Neural progenitor cell (in vitro differentiated cells): ENCODE measurements around the gene ZNF430.

Experiments used
- EZH2 ChIP-seq: fragments of 200-600 bp; sonication (generic); IDR thresholded peaks from 2 replicates; pipeline ENCODE4 v1.6.1; 2017; ENCODE audit warnings: antibody characterized with exemption, mild to moderate bottlenecking, moderate library complexity
- TF ChIP-seq, protein P1 (sequence below): fragments of 200-600 bp; sonication (generic); IDR thresholded peaks from 2 replicates; pipeline ENCODE4 v1.5.1; 2017; ENCODE audit warnings: antibody characterized with exemption, mild to moderate bottlenecking

- TF ChIP-seq, protein P1, sequence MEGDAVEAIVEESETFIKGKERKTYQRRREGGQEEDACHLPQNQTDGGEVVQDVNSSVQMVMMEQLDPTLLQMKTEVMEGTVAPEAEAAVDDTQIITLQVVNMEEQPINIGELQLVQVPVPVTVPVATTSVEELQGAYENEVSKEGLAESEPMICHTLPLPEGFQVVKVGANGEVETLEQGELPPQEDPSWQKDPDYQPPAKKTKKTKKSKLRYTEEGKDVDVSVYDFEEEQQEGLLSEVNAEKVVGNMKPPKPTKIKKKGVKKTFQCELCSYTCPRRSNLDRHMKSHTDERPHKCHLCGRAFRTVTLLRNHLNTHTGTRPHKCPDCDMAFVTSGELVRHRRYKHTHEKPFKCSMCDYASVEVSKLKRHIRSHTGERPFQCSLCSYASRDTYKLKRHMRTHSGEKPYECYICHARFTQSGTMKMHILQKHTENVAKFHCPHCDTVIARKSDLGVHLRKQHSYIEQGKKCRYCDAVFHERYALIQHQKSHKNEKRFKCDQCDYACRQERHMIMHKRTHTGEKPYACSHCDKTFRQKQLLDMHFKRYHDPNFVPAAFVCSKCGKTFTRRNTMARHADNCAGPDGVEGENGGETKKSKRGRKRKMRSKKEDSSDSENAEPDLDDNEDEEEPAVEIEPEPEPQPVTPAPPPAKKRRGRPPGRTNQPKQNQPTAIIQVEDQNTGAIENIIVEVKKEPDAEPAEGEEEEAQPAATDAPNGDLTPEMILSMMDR, result no peak
- no peak for TF ChIP-seq EZH2
Observed at GRCh38 chr19:21084343-21084742, 63.9 kb downstream of the ZNF430 start.
